Globus pallidus (tissue), 1 donor: ENCODE measurements around the gene STUM.

Source experiments
- DNase-seq: peaks from one replicate; pipeline ENCODE4 v3.0.0-alpha.2; 2015; ENCODE audit warnings: low spot score

Gene STUM

DNA sequence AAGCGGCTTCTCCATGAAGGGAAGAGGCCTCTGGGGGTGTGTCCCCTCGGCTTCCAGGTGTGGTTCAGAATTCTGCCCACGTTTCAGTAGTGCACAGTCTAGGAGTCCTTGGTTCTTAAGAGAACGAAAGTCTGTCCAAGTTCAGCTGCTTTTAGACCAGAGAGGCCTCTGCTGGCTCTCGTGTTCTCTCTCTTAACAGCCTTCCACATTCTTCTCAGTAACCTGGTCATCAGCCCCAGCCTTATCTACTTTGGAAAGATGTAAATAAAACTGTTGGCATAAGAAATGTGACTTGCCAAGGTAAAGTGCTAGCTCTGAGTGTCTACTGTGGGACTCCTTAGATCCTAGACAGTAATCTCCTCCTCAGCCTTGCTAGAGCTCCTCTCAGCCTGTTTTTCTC is 15.3 kb upstream of the STUM start:
- no peak for DNase-seq

DNA sequence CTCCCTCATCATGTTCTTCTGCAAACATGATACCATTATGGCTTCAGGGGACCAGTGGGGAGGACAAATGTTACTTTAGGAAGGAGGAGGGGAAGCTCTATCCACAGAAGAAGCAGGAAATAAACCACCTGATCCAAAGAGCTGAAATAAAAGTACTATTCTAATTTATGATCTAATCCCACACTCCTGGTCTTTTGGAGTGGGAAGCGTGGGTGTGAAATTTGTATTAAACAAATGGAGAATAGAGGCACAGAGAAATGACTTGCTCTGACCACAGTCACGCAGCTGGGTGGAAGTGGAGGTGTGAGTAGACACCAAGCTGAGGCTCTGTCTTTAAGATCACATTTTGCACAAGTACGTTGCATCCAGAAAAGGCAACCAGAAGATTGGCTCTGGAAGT is 14.5 kb upstream of the STUM start:
- no peak for DNase-seq

DNA sequence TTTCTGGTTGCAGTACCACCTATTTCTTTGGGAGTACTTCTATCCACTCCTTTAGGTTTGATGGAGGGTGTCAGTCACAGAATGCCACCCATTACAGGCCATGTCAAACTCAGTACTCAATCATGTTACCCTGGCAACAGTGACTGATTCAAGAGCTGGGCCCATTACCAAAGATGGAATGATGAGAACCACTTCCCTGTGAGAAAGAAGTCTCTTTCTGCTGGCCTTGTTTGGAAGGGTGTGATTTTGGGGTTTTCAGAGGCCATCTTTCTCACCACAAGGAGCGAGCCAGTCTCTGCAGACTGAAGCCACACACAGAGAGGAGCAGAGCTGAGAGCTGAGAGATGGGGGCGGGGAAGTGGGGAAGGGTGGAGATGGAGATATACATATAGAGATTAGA is 13.9 kb upstream of the STUM start:
- DNase-seq, result no peak

DNA sequence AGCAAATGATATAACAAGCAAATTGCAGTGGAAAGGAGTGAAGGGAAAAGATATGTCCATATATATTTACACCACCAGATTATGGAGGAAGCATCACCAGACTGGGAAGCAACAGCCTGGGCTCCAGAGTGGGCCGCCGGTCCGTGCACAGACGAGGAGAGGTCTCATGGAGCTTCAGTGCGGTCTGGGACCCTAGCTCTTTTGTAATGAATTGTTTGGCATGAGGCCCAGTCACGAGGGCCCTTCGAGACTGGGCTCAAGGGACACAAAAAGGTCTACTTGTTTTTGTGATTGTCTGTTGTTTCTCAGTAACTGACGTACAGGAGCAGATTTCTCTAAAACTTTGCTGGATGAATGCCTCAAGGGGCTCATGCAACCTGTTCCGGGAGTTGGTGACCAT is 12.9 kb upstream of the STUM start:
- no peak for DNase-seq

DNA sequence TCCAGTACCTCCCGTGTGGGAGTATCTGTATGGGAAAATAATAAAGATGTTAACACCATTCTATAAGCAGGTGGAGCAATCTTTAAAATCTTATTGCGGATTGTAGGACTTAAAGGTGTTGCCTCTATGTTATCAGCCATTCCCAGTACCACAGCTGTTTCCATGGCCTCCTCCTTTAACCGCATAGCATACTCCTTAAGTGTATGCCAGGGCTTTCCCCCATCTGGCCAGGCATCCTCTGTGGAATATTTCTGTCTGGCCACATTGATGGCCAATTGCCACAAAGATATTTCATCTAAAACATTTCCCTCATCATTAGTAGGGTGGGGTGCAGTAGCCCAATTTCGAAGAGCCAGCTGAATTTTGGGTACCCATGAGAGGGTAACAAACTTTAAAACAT is 7.3 kb upstream of the STUM start:
- no peak for DNase-seq

DNA sequence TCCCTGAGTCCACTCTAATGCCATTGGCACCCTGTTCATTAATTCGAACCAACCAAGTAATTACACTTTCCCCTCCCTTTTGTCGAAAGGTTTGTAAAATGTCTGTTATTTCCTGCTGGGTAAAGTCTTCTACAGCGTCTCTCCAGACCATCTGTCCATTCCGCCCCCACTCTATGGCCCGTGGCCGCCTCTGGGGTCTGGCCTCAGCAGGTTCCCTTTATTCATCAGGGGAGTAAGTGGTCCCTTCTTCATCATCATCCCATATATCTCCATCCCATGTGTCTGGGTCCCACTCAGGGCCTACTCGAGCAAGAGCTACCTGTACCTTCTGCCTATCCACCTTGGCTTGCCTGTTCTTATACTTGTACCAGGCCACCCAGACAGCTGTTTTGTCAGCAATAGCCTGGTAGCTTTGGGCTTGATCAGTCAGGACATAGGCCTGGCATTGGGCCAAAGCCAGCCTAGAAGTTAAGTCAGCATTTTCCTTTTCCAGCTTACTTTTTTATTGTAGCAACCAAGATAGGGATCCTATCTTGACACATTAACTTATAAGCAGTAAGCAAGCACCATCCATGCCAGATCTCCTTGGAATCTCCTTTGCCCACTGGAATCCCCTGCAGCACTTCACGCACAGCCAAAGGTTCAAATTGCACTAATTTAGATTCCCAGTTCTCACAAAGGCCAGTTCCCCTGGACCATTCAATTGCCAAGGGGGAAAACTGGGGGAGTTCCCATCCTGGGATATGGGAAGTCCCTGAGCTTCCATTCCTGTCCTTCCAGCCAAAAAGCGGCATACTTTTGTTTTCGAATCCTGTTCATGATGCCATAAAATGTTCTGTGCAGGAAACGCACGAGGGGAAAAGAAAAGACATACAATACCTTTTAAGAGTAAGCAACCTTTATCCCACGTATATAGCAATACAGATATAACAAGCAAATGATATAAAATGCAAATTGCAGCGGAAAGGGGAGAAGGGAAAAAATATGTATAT is 6.6 kb upstream of the STUM start:
- DNase-seq, result no peak

DNA sequence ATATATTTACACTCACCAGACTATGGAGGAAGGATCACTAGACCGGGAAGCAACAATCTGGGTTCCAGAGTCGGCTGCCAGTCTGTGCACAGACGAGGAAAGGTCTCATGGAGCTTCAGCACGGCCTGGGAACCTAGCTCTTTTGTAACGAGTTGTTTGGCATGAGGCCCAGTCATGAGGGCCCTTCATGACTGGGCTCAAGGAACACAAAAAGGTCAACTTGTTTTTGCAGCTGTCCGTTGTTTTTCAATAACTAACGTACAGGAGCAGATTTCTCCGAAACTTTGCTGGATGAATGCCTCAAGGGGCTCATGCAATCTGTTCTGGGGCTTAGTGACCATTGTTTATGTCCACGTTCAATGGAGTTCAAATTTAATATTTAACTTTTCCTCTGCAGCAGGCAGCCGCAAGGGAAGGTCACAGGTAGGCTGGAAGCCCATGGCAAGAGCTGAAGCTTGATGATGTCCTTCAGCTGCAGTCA is 5.9 kb upstream of the STUM start:
- DNase-seq, result no peak

DNA sequence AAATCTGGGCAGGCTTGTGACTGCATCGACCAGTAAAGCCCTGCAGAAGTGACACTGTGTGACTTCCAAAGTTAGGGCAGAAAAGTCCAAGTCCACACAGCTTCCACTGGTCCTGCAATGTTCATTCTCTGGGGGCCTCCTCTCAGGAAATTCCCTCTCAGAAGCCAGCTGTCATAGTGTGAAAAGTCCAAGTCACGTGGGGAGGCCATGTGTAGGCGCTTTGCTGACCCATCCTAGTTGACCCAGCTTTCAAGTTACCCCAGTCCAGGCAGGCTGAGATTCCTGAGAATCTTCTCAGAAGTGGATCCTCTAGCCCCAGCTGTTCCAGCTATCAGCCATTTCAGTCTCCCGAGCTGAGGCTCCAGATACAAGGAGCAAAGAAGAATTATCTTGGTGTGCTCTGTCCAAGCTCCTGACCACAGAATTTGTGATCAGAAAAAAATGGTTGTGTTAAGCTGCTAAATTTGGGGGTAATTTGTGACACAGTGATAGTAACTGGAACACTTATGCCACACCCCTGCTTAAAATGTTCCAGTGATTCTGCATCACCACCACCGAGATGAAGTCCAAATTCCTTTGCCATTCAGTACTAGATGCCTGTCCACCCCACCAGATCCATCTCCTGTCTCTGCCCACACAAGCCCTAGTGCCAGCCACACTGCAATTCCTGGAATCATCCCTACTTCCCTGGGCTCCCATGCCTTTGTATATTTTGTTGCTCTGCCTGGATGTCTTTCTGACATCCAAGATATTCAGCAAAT is 2.5 kb upstream of the STUM start:
- no peak for DNase-seq

DNA sequence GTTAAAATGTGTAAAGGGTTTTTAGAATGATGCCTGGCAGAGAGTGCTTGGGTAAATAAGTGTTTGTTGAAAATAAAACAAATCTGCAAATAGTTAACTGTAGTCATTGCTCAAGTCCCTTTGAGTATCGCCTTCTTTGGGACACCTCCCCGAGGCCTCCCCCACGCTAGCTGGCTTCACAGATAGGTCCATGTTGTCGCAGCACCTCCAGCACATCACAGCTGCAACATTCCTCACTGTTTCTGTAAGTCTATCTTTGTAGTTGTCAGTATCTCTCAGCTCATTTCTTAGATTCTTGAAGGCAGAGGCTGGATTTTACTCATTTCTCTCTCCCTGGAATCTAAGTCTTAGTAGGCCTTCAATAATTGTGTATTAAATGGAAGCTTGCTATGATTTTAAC is 1.6 kb upstream of the STUM start:
- DNase-seq, result no peak

DNA sequence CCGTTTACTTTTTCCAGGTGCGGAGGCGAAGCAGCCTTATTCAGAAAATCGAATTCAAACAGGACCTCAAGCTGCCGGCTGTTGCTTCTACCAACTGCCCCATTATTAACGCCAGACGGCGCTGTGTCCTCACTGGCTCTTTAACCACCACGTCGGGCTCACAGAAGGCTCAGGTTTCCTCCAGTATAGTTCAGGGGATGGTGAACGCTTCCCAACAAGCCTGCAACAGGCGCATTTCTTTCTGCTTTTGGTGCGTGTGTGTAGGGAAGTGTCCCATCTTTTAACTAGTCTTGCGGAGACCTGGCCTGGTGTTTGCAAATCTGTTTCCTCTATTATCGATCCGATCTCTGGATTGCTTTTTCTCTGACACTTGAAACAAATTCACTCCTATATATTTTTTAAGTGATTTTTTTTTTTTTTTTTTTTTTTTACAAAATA is 791 bp upstream of the STUM start:
- peak; percentile 78 for DNase-seq

DNA sequence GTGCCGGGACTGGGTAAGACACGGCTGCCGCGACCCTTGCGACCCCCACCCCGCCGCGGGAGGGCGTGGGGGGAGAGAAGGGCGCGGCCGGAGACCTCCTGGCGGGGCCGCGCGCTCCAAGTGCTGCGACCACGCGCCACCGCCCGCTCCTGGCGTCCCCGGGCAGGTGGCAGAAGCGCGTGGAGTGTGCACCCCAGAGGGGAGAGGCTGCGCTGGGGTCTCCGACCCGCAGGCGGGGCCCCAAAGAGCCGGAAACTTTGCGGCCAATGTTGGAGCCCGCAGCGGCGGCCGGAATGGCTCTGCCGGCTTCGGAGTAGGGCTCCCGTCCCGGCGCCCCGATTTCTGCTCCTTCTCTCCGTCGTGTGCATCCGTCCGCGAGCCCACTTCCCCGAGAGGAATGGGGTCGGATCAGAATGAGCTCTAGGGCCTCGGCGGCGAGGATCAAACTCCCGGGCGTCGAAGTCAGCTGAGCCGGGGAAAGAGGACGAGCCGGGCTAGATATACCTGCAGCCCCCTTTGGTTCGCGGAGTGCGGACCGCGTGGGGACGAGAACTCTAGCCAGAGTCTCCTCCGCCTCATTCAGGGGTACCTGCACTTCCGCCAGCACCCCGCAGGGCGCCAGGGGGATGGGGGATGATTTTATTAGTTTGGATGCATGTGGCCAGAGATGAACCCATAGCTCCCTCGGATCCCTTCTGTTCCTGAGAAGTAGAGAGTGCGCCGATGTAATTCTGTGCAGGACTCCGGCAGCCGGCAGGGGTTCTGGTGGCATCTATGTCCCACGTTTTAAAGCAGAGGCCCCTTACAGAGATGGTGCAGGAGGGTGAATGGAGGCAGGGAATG is 751 bp downstream of the STUM start:
- no peak for DNase-seq

DNA sequence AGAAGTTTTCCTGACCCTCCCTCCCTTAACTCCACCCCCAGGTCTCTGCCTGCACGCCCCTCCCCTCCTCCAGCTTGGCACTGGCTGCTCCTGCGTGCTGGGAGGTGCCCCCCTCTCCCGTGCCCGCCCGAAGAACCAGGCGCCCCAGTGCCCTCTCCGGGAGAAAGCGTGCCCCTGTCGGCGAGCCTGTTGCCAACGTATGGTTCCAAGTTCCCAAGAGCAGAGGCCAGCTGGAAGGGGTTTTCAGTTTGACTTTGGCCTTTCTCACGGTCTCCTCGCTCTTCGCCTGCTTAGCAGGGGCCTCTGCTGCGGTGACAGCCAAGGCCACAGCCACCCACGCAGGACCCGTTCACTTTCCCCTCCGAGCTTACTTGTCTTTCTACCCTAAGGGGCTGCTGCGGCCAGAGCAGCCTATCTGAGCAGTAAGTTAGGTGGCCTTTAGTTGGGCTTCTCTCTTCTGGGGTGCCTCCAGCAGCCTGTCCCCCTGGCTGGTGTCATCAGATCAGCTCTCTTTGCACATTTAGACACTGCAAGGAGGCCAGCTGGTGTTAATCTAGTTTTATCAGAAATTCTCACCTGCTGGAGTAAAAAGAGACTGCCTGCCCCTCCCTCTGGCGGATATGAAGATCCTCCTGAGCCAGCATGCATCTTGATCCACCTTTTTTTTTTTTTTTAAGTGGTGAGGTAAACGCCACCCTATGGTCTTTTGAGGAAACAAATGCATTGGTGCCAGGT is 1.5 kb downstream of the STUM start:
- peak; percentile 65 for DNase-seq

DNA sequence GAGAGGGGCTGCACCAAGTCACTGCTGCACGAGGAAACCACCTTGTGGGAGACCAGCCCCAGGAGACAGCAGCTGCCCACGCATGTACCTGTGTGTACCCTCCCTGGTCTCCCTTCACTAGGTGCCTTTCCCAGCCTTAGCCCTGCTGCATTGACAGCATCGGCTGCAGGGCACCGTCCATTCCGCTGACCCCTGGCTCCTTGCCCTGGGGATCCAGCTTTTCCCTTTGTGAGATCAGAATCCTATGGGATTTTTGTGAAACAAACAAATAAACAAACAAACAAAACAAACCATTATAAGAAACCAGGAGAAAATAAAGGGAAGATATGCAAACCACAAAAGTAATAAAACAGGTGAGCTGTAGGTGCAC is 2.1 kb downstream of the STUM start:
- no peak for DNase-seq

DNA sequence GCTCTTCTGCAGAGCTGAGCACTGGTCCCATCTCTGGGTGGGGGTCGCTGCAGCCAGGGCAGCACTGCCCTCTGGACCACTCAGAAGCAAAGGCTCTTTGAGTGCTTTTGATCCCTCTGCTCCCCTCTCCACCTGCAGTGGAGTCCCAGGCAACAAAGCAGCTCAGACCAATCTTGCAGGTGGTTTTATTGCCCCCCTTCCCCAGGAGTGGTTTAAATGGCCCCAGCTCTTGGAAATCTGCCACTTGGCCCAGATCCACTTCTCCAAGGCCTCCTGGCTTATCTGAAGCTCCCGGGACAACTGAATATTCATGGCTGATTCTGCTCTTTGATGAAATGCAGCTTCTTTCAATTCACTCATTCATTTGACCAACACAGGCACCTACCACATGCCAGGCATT is 2.7 kb downstream of the STUM start:
- DNase-seq, result no peak

DNA sequence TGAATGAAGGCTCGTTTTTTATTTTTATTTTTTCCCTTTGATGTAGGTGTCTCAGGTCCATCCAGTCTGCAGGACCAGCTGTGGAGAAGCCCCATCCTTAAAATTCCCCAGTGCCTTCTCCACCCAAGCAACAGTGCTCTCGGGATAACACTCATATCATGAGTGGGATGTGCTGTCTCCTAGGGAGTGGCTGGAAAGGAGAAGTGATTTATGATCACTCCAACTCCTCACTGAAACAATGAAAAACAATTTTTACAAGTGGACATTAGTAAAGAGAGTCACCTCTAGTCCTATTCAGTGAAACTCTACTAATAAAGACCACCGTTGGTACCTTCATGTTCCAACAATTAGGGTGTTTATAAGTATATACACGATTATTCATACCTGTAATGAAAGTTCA is 3.5 kb downstream of the STUM start:
- DNase-seq, result no peak

DNA sequence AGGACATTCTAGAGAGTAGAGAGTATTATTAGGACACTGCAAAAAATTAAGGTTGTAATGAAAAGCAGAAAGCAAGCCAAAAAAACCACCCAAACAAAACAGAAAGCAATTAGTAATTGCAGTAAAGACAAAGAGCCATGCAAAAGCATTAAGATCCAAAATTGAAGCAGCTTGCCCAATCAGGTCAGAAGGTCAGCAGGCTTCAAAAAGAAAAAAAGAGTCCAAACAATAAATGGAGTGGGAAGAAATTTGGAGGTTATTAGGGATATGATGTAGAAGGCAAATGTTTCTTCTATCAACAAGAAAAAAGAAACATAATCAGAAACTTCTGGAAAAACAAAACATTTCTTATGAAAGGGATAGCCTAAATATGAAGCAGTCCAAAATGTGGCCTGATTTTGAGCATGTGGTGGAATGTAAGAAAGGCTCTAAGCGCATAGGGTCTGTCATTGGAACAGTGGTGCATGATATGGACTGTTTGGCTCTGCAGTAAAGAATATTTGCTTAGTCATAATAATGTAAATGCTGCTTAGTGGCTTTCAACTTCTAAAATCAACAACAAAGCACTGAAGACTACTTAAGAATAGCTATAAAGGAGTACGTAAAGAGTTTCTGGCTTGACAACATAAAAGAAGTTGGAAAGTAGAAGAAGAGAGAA is 4.8 kb downstream of the STUM start:
- no peak for DNase-seq

DNA sequence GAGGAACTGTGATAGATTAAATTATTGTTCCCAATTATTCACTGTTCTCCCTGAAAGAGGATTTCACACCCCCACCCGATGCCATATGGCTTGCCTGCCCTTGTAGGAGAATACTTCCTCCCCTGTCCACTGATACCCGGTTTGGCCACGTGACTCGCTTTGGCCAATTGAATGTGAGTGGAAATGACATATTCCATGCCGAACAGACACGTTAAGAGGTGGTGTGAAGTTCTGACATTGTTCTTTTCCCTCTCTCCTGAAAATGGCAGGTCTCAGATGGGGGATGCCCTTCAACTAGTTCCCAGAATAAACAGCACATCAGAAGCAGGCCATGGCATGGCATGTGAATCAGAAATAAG is 5.3 kb downstream of the STUM start:
- DNase-seq, result no peak

DNA sequence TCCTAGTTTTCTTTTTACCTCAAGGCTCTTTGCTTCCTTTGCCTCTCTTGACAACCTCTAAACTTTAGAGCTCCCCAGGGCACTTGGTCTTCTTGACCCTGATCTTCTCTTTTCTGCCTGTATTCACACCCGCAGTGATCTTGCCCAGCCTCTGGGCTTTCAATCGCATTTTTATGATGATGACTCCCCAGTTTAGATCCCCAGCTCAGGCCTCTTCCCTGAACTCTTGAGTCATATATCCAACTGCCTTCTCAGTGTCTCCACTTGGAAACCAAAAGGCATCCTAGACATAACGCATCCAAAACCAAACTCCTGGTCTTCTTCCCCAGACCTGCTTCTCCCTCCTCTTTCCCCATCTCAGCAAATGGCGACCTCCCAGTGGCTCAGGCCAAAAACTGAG is 6.5 kb downstream of the STUM start:
- no peak for DNase-seq

DNA sequence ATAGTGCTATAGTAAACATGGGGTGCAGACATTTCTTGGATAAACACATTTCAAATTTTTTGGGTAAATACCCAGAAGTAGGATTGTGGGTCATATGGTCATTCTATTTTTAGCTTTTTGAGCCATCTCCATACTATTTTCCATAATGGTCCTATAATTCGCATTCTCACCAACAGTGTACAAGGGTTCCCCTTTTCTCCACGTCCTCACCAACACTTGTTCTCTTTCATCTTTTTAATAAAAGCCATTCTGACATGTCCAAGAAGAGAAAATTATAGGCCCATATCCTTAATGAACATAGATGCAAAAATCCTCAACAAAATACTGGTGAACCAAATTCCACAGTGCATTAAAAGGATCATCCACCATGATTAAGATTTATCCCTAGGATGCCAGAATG is 8.9 kb downstream of the STUM start:
- no peak for DNase-seq

DNA sequence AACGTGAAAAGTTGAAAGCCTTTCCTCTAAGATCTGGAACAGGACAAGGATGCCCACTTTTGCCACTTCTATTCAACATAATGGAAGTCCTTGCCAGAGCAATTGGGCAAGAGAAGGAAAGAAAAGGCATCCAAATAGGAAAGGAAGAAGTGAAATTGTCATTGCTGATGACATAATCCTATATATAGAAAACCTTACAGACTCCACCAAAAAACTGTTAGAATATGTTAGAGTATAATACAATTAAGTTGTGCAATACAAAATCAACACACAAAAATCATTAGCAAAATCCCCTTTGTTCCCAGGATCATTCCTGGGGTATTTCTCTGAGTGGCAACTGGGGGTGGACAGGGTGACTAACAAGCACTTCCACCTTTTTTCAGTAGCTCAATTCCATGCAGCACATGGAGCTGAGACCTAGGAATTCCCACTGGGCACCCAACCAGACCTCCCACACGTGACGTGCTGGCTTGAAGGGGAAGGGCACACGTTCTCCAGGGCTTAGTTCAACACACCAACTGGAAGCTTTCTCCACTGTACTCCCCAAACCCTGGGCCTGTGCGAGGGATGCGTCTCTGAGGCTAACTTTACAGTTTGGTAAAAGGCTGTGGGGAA is 9.6 kb downstream of the STUM start:
- no peak for DNase-seq

DNA sequence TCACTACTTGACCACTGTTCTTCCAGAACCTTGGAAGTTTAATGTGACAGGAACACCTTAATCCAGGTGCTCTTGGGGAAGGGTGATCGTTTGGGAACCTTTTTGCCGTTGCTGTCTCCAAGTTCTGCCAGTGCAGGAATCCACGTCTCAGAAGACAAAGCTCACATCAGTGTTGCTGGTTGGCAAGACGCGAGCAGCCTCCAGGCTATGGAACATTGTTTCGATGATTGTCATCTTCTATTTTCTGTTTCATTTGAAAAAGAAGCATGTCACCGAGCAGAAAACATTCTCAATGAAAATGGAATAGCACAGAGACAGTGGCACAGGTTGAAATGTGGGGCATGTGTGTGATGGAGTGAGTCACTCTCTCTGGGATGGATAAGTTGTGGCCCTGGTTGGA is 11.7 kb downstream of the STUM start:
- DNase-seq, result no peak
